ENCODE data around the gene HIPK1. TPM values are rescaled to one million over a fixed set of nuclear protein-coding genes. Genes with fewer than 3 reads are reported as not detected.

The HIPK1 gene
- total and polyA plus RNA-seq, 4 donors, result 10.9 to 87.2 (median 54.5) TPM

GRCh38 chr1:113995382-113995781 lies 66.3 kb downstream of the HIPK1 start:
- Histone ChIP-seq H3K9me3 (ENCODE audit: control insufficient read depth in 4 of 4, insufficient read depth in 3 of 4, low read length in 3 of 4) (peaks cover 0 to 14% (median 4%) of the 10 kb centered on the region in 4 donors), H3K36me3 (ENCODE audit: control insufficient read depth in 4 of 4, insufficient read depth in 4 of 4, low read length in 4 of 4) (no peaks in the 10 kb centered on the region), H3K9ac (ENCODE audit: insufficient read depth in 1 of 2, low read length in 2 of 2) (no peak overlapping the region), H3K27ac (ENCODE audit: low read depth in 1 of 2, low read length in 1 of 2) (no peak overlapping the region), H3K27me3 (ENCODE audit: control insufficient read depth in 3 of 3, insufficient read depth in 3 of 3, low read length in 2 of 3) (no peaks in the 10 kb centered on the region), H3K4me1 (ENCODE audit: control insufficient read depth in 5 of 5, insufficient read depth in 5 of 5, low read length in 5 of 5) (peaks cover 0 to 7% (median 0%) of the 10 kb centered on the region in 5 donors), H3K4me3 (no peak overlapping the region)
- DNase-seq (no peak), ATAC-seq (ENCODE audit: insufficient read depth, low FRiP score) (no peak)
- no peak for TF ChIP-seq CTCF (IDR thresholded peaks at IDR 0.05; ENCODE audit: control extremely low read depth, extremely low read depth)
- 93 to 96% methylated on average over 2 of the region's 2 CpGs for WGBS, 2 donors

DNA sequence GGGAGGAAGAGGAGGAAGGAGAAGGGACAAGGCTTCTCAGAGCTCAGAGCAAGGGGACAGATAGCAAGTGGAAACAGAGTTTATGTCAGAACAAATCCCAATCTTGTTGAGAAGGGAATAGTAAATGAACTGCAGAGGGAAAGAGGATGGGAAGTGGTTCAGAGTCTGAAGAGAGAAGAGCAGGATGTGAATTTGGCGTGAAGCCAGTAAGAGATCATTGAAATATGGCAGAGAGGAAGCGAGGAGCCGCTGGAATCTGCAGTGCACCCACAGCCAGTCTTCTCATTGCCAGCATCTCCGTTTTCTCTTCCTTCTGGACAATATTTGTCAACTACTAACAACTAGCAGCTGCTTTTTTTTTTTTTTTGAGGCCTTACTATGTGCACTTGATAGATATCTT lies 69.2 kb downstream of the HIPK1 start:
- Histone ChIP-seq H3K9me3 (ENCODE audit: control insufficient read depth in 4 of 4, insufficient read depth in 3 of 4, low read length in 3 of 4) (peaks cover 0 to 11% (median 4%) of the 10 kb centered on the region in 4 donors), H3K36me3 (ENCODE audit: control insufficient read depth in 4 of 4, insufficient read depth in 4 of 4, low read length in 4 of 4) (no peaks in the 10 kb centered on the region), H3K9ac (ENCODE audit: insufficient read depth in 1 of 2, low read length in 2 of 2) (no peak overlapping the region), H3K27ac (ENCODE audit: low read depth in 1 of 2, low read length in 1 of 2) (no peak overlapping the region), H3K4me3 (no peak overlapping the region), H3K27me3 (ENCODE audit: control insufficient read depth in 3 of 3, insufficient read depth in 3 of 3, low read length in 2 of 3) (no peaks in the 10 kb centered on the region), H3K4me1 (ENCODE audit: control insufficient read depth in 5 of 5, insufficient read depth in 5 of 5, low read length in 5 of 5) (peaks cover 0 to 19% (median 8%) of the 10 kb centered on the region in 5 donors)
- TF ChIP-seq CTCF (IDR thresholded peaks at IDR 0.05; ENCODE audit: control extremely low read depth, extremely low read depth), result no peak
- ATAC-seq (ENCODE audit: insufficient read depth, low FRiP score) (no peak), DNase-seq (peak; percentile 41 to 86 (median 75))
- 14 to 22% methylated on average over 4 of the region's 4 CpGs for WGBS, 2 donors

GRCh38 chr1:113999233-113999632 lies 70.1 kb downstream of the HIPK1 start:
- TF ChIP-seq CTCF (IDR thresholded peaks at IDR 0.05; ENCODE audit: control extremely low read depth, extremely low read depth), result no peak
- ATAC-seq (ENCODE audit: insufficient read depth, low FRiP score) (no peak), DNase-seq (no peak)
- Histone ChIP-seq H3K9me3 (ENCODE audit: control insufficient read depth in 4 of 4, insufficient read depth in 3 of 4, low read length in 3 of 4) (peaks cover 0 to 5% (median 2%) of the 10 kb centered on the region in 4 donors), H3K27ac (ENCODE audit: low read depth in 1 of 2, low read length in 1 of 2) (no peak overlapping the region), H3K4me1 (ENCODE audit: control insufficient read depth in 5 of 5, insufficient read depth in 5 of 5, low read length in 5 of 5) (peaks cover 0 to 28% (median 9%) of the 10 kb centered on the region in 5 donors), H3K4me3 (no peak overlapping the region), H3K27me3 (ENCODE audit: control insufficient read depth in 3 of 3, insufficient read depth in 3 of 3, low read length in 2 of 3) (no peaks in the 10 kb centered on the region), H3K36me3 (ENCODE audit: control insufficient read depth in 4 of 4, insufficient read depth in 4 of 4, low read length in 4 of 4) (no peaks in the 10 kb centered on the region), H3K9ac (ENCODE audit: insufficient read depth in 1 of 2, low read length in 2 of 2) (no peak overlapping the region)
- WGBS, 2 donors, result 61 to 76% methylated on average over 2 of the region's 2 CpGs

- TF ChIP-seq CTCF (IDR thresholded peaks at IDR 0.05; ENCODE audit: control extremely low read depth, extremely low read depth), result no peak
- H3K36me3 ChIP-seq (ENCODE audit: control insufficient read depth in 4 of 4, insufficient read depth in 4 of 4, low read length in 4 of 4), result no peaks in the 10 kb centered on the region
- no peak overlapping the region for H3K9ac ChIP-seq (ENCODE audit: insufficient read depth in 1 of 2, low read length in 2 of 2)
- H3K9me3 ChIP-seq (ENCODE audit: control insufficient read depth in 4 of 4, insufficient read depth in 3 of 4, low read length in 3 of 4), result peaks cover 0 to 5% (median 2%) of the 10 kb centered on the region in 4 donors
- H3K27me3 ChIP-seq (ENCODE audit: control insufficient read depth in 3 of 3, insufficient read depth in 3 of 3, low read length in 2 of 3), result no peaks in the 10 kb centered on the region
- peaks cover 0 to 28% (median 9%) of the 10 kb centered on the region in 5 donors for H3K4me1 ChIP-seq (ENCODE audit: control insufficient read depth in 5 of 5, insufficient read depth in 5 of 5, low read length in 5 of 5)
- DNase-seq (no peak), ATAC-seq (ENCODE audit: insufficient read depth, low FRiP score) (no peak)
- 91 to 99% methylated on average over 2 of the region's 2 CpGs for WGBS, 2 donors
- H3K27ac ChIP-seq (ENCODE audit: low read depth in 1 of 2, low read length in 1 of 2), result no peak overlapping the region
- H3K4me3 ChIP-seq, result no peak overlapping the region
These were observed 70.7 kb downstream of the HIPK1 start for GRCh38 chr1:113999799-114000198.

Data from lung (tissue), 12 donors.